Left renal pelvis (tissue), 4 donors: ENCODE data around the gene CGB3. TPM values are rescaled to one million over a fixed set of nuclear protein-coding genes. Genes with fewer than 3 reads are reported as not detected.
"Not testable (repeated sequence)": the region's sequence is repeated elsewhere in the genome, so short reads cannot be mapped to it uniquely, and the experiment has no call there.

Source experiments
- DNase-seq, 4 donors: peaks; one replicate each; pipeline ENCODE4 v3.0.0-alpha.2; 2013; ENCODE audit warnings: low read depth in 4 of 4, low spot score in 3 of 4
- polyA plus RNA-seq, 4 donors: library from polyadenylated mRNA; unstranded; fragments of 120-200 nt; gene quantifications; one replicate each; pipeline ENCODE4 v1.2.1, GENCODE V29; 2013; ENCODE audit not compliant: insufficient read length in 4 of 4

Gene CGB3
- polyA plus RNA-seq, 4 donors: 0.26 TPM; not detected in 3

DNA sequence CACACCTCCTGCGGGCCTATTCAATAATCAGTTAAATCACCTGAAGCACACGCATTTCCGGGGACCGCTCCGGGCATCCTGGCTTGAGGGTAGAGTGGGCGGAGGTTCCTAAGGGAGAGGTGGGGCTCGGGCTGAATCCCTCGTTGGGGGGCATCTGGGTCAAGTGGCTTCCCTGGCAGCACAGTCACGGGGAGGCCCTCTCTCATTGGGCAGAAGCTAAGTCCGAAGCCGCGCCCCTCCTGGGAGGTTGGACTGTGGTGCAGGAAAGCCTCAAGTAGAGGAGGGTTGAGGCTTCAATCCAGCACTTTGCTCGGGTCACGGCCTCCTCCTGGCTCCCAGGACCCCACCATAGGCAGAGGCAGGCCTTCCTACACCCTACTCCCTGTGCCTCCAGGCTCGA lies 19.4 kb upstream of the CGB3 start, which contains the start of gene CGB5:
CGB5 (plus strand) TSS at position 301 of the 400 bp plus-strand sequence. CDS start 362 bp downstream, outside the sequence.
- not testable (repeated sequence) for DNase-seq

DNA sequence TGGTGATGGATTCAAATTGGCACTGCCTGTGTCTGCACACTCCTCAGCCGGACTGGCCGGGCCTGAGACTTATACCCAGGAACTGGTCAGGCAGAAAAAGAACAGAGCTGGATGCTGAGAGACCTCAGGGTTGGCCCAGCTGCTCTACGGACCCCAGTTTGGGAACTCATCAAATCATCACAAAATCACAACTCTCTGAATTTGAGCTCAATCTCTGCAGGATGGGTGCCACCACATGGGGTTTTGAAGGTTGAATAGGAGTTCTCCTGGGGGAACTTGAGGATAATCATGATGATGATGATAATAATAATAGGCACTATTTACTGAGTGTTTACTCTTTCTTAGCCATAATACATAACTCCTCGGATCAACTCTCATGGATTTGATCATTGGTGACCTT lies 18.5 kb upstream of the CGB3 start:
- DNase-seq: not testable (repeated sequence)

DNA sequence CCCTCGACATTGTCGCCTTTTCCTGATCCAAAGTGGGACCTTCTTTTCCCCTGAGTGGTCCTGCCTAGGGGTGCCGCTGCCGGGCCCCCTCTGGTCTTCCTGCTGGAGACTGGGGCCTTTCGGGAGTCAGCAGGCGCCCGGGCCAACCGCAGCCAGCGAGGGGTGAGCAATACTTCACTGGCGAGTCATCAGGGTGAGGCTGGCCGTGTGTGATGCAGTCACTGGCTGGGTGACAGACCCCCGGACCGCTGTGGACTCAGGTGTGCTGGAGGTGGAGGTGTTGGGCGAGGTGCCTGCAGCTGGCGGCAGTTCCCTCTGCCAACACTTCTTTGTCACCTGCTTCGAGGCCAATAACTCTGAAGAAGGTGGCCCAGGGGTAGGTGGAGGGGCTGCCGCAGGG lies 18.0 kb upstream of the CGB3 start:
- DNase-seq: no peak

DNA sequence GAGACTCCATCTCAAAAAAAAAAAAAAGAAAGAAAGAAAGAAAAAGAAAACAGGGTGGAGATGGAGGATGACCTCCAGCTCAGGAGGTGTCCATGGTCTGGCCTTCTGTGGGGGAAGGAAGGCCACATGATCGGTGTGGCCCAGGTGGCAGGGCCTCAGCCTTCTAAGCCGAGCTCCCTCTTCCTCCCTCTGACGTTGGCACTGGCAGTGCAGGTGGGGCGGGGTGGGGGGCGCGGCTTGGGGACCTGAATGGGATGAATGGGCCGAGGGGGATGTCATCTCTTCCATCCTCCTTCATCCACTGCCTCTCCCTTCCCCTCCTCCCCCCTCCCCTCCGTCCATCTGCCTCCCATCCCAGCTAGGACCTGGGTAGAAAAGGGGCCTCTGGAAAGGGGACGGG lies 15.6 kb upstream of the CGB3 start:
- DNase-seq: not testable (repeated sequence)

DNA sequence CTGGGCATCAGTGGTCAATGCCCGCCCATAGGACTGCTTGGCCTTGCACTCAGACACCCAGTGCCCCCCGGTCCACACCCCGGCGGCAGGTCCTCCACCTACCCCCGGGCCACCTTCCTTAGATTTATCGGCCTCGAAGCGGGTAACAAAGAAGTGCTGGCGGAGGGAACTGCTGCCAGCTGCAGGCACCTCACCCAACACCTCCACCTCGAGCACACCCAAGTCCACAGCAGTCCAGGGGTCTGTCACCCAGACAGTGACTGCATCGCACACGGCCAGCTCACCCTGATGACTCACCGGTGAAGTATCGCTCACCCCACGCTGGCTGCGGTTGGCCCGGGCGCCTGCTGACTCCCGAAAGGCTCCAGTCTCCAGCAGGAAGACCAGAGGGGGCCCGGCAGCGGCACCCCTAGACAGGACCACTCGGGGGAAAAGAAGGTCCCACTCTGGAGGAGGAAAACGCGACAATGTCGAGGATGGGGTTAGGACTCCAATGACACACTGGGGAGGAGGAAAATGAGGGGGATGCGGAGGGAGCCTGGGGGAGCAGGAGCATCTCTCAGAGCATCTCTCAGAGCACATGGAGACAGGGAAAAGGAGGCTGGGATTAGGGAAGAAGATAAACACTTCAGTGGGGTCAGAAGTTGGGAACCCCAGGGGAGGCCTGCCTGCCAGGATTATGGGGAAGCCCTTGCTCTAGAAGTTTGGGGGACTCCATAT lies 14.6 kb upstream of the CGB3 start:
- DNase-seq: not testable (repeated sequence)

DNA sequence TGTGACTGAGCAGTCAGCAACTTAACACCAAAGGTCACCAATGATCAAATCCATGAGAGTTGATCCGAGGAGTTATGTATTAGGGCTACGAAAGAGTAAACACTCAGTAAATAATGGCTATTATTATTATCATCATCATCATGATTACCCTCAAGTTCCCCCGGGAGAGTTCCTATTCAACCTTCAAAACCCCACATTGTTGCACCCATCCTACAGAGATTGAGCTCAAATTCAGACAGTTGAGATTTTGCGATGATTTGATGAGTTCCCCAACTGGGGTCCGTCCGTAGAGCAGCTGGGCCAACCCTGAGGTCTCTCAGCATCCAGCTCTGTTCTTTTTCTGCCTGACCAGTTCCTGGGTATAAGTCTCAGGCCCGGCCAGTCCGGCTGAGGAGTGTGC lies 14.0 kb upstream of the CGB3 start:
- not testable (repeated sequence) for DNase-seq

DNA sequence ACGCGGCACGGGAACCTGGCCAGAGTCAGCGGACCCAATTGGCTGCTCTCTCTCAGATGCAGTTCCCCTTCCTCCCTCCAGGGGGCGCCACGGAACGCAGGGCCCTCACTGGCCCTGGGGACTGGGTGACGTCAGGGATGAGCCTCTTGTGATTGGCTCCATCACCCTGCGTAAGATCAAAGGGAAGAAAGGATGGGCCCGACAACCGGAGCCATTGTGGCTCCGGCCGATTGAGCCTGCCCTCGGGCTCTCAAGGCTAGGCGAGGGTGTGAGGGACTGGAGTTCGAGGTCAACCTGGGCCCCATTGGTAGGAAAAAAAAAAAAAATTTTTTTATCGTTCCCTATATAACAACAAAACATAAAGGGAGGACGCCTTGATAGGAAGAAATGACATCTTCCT lies 12.7 kb upstream of the CGB3 start, which contains the start of gene CGB1:
CGB1 (minus strand) TSS at position 81 of the 400 bp plus-strand sequence. CDS start 184 bp downstream, outside the sequence.
- not testable (repeated sequence) for DNase-seq

DNA sequence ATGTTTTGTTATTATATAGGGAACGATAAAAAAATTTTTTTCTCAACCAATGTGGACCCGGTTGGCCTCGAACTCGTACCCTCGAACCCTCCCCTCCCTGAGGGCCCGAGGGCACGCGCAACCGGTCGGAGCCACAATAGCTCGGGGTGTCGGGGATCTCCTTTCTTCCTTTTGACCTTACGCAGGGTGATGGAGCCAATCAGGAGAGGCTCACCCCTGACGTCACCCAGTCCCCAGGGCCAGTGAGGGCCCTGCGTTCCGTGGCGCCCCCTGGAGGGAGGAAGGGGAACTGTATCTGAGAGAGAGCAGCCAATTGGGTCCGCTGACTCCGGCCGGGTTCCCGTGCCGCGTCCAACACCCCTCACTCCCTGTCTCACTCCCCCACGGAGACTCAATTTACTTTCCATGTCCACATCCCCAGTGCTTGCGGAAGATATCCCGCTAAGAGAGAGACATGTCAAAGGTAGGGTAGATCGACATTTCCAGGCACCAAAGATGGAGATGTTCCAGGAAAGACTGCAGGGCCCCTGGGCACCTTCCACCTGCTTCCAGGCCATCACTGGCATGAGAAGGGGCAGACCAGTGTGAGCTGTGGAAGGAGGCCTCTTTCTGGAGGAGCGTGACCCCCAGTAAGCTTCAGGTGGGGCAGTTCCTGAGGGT lies 7.6 kb upstream of the CGB3 start, which contains the start of gene CGB2:
CGB2 (plus strand) TSS at position 249 of the 660 bp plus-strand sequence; CDS start at position 455, 206 bp downstream.
- DNase-seq: not testable (repeated sequence)

DNA sequence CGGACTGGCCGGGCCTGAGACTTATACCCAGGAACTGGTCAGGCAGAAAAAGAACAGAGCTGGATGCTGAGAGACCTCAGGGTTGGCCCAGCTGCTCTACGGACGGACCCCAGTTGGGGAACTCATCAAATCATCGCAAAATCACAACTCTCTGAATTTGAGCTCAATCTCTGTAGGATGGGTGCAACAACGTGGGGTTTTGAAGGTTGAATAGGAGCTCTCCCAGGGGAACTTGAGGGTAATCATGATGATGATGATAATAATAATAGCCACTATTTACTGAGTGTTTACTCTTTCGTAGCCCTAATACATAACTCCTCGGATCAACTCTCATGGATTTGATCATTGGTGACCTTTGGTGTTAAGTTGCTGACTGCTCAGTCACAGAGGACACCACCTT lies 6.2 kb upstream of the CGB3 start:
- not testable (repeated sequence) for DNase-seq

DNA sequence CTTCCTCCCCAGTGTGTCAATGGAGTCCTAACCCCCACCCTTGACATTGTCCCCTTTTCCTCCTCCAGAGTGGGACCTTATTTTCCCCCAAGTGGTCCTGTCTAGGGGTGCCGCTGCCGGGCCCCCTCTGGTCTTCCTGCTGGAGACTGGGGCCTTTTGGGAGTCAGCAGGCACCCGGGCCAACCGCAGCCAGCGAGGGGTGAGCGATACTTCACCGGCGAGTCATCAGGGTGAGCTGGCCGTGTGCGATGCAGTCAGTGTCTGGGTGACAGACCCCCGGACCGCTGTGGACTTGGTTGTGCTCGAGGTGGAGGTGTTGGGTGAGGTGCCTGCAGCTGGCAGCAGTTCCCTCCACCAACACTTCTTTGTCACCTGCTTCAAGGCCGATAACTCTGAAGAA lies 5.6 kb upstream of the CGB3 start:
- not testable (repeated sequence) for DNase-seq

DNA sequence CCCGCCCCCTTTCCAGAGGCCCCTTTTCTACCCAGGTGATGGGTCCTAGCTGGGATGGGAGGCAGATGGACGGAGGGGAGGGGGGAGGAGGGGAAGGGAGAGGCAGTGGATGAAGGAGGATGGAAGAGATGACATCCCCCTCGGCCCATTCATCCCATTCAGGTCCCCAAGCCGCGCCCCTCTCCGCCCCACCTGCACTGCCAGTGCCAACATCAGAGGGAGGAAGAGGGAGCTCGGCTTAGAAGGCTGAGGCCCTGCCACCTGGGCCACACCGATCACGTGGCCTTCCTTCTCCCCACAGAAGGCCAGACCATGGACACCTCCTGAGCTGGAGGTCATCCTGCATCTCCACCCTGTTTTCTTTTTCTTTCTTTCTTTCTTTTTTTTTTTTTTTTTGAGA lies 4.6 kb upstream of the CGB3 start:
- DNase-seq: not testable (repeated sequence)

DNA sequence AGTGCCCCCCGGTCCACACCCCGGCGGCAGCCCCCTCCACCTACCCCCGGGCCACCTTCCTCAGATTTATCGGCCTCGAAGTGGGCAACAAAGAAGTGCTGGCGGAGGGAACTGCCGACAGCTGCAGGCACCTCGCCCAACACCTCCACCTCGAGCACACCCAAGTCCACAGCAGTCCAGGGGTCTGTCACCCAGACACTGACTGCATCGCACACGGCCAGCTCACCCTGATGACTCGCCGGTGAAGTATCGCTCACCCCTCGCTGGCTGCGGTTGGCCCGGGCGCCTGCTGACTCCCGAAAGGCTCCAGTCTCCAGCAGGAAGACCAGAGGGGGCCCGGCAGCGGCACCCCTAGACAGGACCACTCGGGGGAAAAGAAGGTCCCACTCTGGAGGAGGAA lies 1.5 kb upstream of the CGB3 start:
- DNase-seq: not testable (repeated sequence)

DNA sequence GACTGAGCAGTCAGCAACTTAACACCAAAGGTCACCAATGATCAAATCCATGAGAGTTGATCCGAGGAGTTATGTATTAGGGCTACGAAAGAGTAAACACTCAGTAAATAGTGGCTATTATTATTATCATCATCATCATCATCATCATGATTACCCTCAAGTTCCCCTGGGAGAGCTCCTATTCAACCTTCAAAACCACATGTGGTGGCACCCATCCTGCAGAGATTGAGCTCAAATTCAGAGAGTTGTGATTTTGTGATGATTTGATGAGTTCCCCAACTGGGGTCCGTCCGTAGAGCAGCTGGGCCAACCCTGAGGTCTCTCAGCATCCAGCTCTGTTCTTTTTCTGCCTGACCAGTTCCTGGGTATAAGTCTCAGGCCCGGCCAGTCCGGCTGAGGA lies 955 bp upstream of the CGB3 start:
- DNase-seq: not testable (repeated sequence)

DNA sequence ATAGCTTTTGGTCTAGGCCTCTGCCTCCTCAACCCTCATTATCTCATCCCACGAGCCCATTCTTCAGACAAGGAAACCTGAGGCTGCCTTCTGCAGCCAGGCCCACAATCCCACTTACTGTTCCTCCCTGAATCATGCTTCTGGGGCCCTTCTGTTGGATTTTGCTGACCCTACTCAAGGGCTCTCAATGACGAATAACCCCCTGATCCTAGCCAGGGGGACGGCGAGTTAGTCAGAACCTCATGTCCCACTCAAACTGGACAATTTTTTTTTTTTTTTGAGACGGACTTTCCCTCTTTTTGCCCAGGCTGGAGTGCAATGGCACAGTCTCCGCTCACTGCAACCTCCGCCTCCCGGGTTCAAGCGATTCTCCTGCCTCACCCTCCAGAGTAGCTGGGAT lies 2.0 kb downstream of the CGB3 start:
- no peak for DNase-seq

DNA sequence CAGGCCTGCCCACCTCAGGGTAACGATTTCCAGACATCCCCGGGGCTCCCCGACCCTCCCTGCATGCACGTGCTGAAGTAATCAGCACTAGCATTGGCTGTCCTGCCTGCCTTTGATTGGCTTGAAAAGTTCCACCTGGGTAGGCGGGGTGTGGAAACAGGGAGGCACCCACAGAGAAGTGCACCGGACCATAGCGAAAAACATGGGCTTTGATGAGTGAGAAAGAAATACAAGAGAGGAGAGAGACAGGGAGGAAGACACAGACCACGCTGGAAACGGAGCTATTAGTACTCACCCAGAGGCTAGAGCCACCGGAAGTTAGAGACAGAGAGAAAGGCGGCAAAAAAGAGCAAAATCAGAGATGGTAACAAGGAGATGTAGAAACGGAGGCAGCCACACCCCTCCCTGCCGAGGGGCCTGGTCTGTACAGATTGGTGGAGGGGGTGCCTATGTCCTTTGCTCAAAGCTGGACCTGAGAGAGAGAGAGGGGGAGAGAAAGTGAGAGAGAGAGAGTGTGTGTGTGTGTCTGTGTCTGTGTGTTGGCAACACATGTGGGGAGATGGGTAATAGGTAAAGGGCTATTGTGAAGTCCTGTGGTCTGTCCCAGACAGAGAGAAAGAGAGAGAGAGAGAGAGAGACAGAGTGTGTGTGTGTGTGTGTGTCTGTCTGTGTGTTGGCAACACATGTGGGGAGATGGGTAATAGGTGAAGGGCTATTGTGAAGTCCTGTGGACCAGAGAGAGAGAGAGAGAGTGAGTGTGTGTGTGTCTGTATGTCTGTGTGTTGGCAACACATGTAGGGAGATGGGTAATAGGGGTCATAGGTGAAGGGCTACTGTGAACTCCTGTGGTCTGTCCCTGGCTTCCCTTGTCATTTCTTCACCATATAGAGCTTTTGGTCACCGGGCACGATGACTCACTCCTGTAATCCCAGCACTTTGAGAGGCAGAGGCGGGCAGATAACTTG lies 2.9 kb downstream of the CGB3 start:
- DNase-seq: no peak

DNA sequence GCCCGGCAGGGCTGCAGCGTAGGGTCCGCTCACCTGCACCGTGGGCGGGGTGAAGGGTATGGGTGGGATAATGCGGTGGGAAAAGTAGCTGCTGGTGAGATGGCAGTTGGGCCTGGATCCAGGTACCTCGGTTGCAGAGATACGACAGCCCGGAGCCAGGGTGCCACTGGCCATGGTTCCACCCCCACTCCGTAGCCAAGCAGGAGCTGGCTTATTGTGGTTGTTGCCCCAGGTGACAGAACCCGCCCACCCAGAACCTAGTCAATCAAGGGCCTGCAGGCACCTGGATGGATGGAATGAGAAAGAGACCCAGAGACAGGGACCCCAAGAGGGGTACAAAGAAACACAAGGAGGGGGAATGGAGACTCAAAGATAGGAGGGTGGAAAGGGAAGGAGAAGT lies 3.8 kb downstream of the CGB3 start:
- no peak for DNase-seq

DNA sequence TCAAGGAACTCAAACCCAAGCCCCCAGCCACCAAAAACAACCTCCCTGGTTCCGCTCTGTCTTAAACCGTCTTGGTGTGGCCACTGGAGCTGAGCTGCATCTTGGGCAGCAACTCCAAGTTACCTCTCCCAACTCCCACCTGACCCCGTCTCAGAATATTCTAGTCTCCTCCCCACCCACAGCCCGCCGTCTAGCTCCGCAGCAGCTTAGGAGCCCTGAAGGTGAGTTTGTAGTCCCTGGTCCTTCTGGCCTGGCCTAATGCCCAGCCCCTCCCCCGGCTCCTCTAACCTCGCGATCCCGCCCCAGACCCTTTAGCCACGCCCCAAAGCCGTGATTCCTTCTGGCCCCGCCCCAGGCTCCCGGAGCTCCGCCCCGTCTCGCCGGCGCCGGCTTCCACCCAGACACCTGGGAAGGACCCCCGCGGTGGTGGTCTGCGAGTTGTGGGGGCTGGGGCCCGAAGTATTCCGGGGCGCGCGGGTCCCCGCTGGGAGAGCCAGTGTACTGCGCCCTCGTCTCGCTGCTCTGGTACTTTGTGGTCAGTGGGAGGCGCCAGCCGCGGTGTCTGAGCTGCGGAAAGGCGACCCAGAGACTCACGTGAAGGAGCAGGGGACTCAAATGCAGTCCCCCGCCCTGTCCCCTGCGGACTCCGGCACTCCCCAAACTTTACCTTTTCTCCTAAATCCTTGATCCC lies 4.7 kb downstream of the CGB3 start:
- DNase-seq: no peak

DNA sequence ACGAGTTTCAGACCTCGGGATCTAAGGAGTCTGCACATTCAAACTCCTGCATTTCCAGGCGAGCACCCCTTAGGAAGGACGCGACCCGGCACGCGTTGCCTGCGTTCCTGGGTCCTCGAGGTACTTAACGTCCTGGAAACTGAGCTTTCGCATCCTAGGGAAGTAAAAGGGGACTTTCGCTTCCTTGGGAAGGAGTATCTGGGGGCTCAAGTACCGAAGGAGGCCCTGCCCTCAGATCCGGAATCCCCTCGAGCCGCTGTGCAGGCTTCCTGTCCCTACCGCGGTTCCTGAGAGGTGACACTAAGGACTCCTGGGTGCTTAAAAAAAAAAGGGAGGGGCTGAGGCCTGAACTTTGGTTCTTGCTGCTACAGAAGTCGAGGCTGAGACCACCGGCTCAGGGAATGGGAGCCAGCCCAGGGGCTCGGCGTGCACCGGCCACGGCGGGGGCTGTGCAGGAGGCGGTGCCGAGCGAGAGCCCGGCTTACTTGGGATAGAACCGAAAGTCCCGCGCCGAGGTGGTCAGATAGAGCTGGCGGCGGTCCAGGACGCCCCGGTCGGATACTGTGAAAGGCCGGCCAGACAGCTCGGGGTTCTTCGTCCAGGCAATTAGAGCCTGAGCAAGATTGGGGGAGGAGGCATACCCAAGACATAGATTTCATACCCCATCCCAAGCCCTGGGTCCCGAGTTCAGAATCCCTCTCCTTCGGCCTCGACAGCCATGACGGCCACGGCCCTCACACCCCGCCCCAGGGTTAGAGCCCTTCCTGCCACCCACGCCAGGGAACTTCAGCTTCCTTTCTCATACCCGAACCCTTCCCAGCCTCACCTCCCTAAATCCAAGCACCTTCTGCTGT lies 5.5 kb downstream of the CGB3 start:
- not testable (repeated sequence) for DNase-seq

DNA sequence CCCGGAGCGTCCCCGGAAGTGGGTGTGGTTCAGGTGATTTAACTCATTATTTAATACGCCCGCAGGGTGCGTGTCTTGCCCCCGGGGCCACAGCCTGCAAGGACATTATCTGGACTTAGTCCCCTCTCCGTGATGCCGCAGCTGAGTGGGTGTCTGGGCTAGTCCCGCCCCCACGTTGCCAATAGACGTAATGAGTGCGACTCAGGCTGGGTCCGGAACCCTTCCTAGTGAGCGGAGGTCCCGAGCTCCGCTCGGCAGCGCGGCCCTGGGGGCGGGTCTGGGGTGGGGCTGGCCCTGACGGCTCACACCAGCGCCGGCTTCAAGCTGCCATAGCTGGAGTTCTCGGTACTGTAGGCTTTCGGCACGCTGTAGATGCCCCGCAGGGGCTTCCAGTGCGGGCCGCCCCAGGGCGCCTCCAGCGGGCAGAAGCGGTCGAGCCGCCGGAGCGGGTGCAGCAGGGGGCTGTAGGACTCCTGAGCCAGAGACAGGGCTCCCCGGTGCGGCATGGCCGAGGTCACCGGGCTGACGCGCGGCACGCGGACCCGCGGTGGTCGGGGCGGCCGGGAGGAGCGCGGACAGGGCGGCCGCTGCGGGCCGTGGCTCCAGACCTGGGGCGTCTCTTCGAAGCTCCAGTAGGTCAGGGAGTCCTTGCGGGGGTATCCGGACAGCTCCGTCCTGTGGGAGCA lies 6.3 kb downstream of the CGB3 start:
- DNase-seq: no peak
